ENCODE measurements around the gene B3GNT3. TPM values are rescaled to one million over a fixed set of nuclear protein-coding genes. Genes with fewer than 3 reads are reported as not detected.

Gene B3GNT3
- total and polyA plus RNA-seq, 2 of the 13 experiments (the other 11 are each of a cell fraction or from before 2014, with no cell fraction given), result 0.86 to 4.0 TPM

DNA sequence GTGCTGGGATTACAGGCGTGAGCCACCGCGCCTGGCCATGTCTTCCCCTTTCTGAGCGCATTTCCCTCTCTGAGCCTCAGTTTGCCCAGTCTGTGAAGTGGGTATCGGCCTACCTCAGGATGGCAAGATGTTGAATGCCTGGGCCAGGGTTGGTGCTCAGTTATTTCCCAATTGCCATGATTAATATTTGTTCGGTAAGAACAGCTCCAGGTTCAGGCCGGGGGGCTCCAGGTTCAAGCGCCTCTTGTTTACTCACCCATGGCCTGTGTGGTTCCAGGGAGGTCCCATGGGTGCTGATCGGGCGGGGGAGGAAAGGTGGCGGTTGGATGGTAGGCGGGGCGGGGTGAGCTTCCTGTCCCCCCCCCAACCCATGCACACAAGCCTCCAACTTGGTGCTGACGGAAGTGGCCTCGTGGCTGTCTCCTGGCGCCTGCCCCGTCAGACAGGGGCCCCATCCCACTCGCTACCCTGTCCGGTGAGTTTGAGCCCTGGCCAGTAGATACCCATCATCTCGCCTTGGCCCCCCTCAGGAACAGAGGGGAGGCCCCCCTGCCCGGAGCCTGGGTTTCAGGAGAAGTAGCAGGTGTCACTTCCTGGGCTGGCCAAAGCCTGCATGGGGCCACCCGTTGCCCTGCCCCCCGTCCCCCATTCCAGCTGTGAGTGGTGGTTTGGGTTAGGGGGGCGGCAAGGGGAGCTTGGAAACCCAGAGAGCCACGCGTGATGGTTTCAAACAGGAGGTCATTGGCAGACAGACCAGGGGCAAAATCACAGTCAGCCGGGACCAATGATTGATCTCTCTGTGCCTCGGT, 43.6 kb upstream of the B3GNT3 start, which contains the start of gene FCHO1 (continued):
- TF ChIP-seq RBM39 (IDR thresholded peaks at IDR 0.05; ENCODE audit: low read depth, low read length, poor library complexity, severe bottlenecking) (no peak), NFIC (IDR thresholded peaks at IDR 0.05; ENCODE audit: low read length) (no peak), IRX3 (CRISPR knock-in tag; IDR thresholded peaks at IDR 0.05; ENCODE audit: borderline replicate concordance, low read depth) (no peak), SNAPC2 (CRISPR knock-in tag; IDR thresholded peaks at IDR 0.05) (no peak), ZNF33A (CRISPR knock-in tag; IDR thresholded peaks at IDR 0.05; ENCODE audit: borderline replicate concordance) (no peak), GABPB1 (CRISPR knock-in tag; IDR thresholded peaks at IDR 0.05) (peak; percentile 78), SMAD3 (CRISPR knock-in tag; IDR thresholded peaks at IDR 0.05) (no peak), HOXD1 (CRISPR knock-in tag; IDR thresholded peaks at IDR 0.05) (no peak), NBN (conservative IDR thresholded peaks at IDR 0.05) (no peak), ZNF746 (CRISPR knock-in tag; IDR thresholded peaks at IDR 0.05) (no peak), ETV5 (CRISPR knock-in tag; IDR thresholded peaks at IDR 0.05; ENCODE audit: borderline replicate concordance) (peak; percentile 29; the same call in 1 of the 2 replicates)
- TF ChIP-seq, protein P1, sequence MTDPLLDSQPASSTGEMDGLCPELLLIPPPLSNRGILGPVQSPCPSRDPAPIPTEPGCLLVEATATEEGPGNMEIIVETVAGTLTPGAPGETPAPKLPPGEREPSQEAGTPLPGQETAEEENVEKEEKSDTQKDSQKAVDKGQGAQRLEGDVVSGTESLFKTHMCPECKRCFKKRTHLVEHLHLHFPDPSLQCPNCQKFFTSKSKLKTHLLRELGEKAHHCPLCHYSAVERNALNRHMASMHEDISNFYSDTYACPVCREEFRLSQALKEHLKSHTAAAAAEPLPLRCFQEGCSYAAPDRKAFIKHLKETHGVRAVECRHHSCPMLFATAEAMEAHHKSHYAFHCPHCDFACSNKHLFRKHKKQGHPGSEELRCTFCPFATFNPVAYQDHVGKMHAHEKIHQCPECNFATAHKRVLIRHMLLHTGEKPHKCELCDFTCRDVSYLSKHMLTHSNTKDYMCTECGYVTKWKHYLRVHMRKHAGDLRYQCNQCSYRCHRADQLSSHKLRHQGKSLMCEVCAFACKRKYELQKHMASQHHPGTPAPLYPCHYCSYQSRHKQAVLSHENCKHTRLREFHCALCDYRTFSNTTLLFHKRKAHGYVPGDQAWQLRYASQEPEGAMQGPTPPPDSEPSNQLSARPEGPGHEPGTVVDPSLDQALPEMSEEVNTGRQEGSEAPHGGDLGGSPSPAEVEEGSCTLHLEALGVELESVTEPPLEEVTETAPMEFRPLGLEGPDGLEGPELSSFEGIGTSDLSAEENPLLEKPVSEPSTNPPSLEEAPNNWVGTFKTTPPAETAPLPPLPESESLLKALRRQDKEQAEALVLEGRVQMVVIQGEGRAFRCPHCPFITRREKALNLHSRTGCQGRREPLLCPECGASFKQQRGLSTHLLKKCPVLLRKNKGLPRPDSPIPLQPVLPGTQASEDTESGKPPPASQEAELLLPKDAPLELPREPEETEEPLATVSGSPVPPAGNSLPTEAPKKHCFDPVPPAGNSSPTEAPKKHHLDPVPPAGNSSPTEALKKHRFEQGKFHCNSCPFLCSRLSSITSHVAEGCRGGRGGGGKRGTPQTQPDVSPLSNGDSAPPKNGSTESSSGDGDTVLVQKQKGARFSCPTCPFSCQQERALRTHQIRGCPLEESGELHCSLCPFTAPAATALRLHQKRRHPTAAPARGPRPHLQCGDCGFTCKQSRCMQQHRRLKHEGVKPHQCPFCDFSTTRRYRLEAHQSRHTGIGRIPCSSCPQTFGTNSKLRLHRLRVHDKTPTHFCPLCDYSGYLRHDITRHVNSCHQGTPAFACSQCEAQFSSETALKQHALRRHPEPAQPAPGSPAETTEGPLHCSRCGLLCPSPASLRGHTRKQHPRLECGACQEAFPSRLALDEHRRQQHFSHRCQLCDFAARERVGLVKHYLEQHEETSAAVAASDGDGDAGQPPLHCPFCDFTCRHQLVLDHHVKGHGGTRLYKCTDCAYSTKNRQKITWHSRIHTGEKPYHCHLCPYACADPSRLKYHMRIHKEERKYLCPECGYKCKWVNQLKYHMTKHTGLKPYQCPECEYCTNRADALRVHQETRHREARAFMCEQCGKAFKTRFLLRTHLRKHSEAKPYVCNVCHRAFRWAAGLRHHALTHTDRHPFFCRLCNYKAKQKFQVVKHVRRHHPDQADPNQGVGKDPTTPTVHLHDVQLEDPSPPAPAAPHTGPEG (CRISPR knock-in tag; IDR thresholded peaks at IDR 0.05), result no peak
- TF ChIP-seq, protein P2, sequence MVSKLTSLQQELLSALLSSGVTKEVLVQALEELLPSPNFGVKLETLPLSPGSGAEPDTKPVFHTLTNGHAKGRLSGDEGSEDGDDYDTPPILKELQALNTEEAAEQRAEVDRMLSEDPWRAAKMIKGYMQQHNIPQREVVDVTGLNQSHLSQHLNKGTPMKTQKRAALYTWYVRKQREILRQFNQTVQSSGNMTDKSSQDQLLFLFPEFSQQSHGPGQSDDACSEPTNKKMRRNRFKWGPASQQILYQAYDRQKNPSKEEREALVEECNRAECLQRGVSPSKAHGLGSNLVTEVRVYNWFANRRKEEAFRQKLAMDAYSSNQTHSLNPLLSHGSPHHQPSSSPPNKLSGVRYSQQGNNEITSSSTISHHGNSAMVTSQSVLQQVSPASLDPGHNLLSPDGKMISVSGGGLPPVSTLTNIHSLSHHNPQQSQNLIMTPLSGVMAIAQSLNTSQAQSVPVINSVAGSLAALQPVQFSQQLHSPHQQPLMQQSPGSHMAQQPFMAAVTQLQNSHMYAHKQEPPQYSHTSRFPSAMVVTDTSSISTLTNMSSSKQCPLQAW (CRISPR knock-in tag; IDR thresholded peaks at IDR 0.05), result peak; percentile 59; the same call in 1 of the 2 replicates
- TF ChIP-seq, protein P3, sequence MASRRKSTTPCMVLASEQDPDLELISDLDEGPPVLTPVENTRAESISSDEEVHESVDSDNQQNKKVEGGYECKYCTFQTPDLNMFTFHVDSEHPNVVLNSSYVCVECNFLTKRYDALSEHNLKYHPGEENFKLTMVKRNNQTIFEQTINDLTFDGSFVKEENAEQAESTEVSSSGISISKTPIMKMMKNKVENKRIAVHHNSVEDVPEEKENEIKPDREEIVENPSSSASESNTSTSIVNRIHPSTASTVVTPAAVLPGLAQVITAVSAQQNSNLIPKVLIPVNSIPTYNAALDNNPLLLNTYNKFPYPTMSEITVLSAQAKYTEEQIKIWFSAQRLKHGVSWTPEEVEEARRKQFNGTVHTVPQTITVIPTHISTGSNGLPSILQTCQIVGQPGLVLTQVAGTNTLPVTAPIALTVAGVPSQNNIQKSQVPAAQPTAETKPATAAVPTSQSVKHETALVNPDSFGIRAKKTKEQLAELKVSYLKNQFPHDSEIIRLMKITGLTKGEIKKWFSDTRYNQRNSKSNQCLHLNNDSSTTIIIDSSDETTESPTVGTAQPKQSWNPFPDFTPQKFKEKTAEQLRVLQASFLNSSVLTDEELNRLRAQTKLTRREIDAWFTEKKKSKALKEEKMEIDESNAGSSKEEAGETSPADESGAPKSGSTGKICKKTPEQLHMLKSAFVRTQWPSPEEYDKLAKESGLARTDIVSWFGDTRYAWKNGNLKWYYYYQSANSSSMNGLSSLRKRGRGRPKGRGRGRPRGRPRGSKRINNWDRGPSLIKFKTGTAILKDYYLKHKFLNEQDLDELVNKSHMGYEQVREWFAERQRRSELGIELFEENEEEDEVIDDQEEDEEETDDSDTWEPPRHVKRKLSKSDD (CRISPR knock-in tag; IDR thresholded peaks at IDR 0.05; ENCODE audit: low read depth), result no peak
- TF ChIP-seq, protein P4, sequence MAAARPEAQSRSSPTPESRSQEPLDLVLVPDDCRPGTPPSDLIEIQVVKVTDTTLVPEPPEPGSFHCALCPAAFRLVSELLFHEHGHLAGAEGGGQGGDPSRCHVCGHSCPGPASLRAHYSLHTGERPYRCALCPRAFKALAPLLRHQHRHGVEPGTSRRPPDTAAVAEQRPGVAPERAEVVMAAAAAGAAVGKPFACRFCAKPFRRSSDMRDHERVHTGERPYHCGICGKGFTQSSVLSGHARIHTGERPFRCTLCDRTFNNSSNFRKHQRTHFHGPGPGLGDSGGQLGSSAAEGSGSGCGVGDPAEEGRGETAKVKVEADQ (CRISPR knock-in tag; IDR thresholded peaks at IDR 0.05; ENCODE audit: borderline replicate concordance), result no peak
- TF ChIP-seq, protein P5, sequence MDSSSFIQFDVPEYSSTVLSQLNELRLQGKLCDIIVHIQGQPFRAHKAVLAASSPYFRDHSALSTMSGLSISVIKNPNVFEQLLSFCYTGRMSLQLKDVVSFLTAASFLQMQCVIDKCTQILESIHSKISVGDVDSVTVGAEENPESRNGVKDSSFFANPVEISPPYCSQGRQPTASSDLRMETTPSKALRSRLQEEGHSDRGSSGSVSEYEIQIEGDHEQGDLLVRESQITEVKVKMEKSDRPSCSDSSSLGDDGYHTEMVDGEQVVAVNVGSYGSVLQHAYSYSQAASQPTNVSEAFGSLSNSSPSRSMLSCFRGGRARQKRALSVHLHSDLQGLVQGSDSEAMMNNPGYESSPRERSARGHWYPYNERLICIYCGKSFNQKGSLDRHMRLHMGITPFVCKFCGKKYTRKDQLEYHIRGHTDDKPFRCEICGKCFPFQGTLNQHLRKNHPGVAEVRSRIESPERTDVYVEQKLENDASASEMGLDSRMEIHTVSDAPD (CRISPR knock-in tag; IDR thresholded peaks at IDR 0.05), result no peak

All from HepG2 (cell line).